Mesenchymal stem cell (in vitro differentiated cells and primary cell): Measurements from ENCODE around the gene COX11.

ENCODE experiments used
- DNase-seq: peaks from one replicate; pipeline ENCODE4 v3.0.0-alpha.2; 2013
- H2AFZ ChIP-seq: one replicate; pipeline ENCODE4 v1.6.1; 2013; ENCODE audit warnings: low read depth, mild to moderate bottlenecking, control low read depth, inconsistent platforms, low read length, moderate library complexity
- H2AK5ac ChIP-seq: 2 replicates; pipeline ENCODE4 v1.6.1; 2013; ENCODE audit warnings: low read length, moderate library complexity, mild to moderate bottlenecking, inconsistent platforms; ENCODE audit not compliant: severe bottlenecking
- H2BK120ac ChIP-seq: one replicate; pipeline ENCODE4 v1.6.1; 2013; ENCODE audit warnings: low read depth, mild to moderate bottlenecking, inconsistent platforms, low read length, moderate library complexity
- H2BK12ac ChIP-seq, 2 experiments: one replicate each; pipeline ENCODE4 v1.6.1; 2013; ENCODE audit warnings: inconsistent platforms in 2 of 2, low read length in 2 of 2, mild to moderate bottlenecking in 2 of 2, moderate library complexity in 2 of 2, control low read depth in 1 of 2
- H2BK15ac ChIP-seq: one replicate; pipeline ENCODE4 v1.6.1; 2013; ENCODE audit warnings: mild to moderate bottlenecking, low read depth, inconsistent platforms; ENCODE audit not compliant: poor library complexity, severe bottlenecking
- H2BK5ac ChIP-seq: 2 replicates; pipeline ENCODE4 v1.6.1; 2013; ENCODE audit warnings: low read depth, mild to moderate bottlenecking, low read length, control low read depth, inconsistent platforms; ENCODE audit not compliant: poor library complexity, severe bottlenecking
- H3K14ac ChIP-seq, 2 experiments: one replicate each; pipeline ENCODE4 v1.6.1; 2013; ENCODE audit warnings: inconsistent platforms in 2 of 2, low read length in 2 of 2, control low read depth in 1 of 2, mild to moderate bottlenecking in 1 of 2, moderate library complexity in 1 of 2
- H3K18ac ChIP-seq, 2 experiments: one replicate each; pipeline ENCODE4 v1.6.1; 2013; ENCODE audit warnings: inconsistent platforms in 2 of 2, low read length in 2 of 2, control low read depth in 1 of 2, low read depth in 1 of 2, mild to moderate bottlenecking in 1 of 2
- H3K23ac ChIP-seq, 2 experiments: one replicate each; pipeline ENCODE4 v1.6.1; 2013; ENCODE audit warnings: inconsistent platforms in 2 of 2, low read length in 2 of 2, mild to moderate bottlenecking in 2 of 2, moderate library complexity in 2 of 2, control low read depth in 1 of 2
- H3K27ac ChIP-seq: 2 replicates; pipeline ENCODE4 v1.5.1; 2013; ENCODE audit warnings: mild to moderate bottlenecking, moderate library complexity, low read length, control low read depth, inconsistent platforms; ENCODE audit not compliant: poor library complexity, severe bottlenecking
- H3K27me3 ChIP-seq, 2 experiments: 2 replicates each; pipeline versions ENCODE4 v1.6.1 to v1.7.0; 2013; ENCODE audit warnings: low read length in 2 of 2, mild to moderate bottlenecking in 2 of 2, moderate library complexity in 2 of 2, control low read depth in 1 of 2, inconsistent platforms in 1 of 2; ENCODE audit not compliant: control insufficient read depth in 1 of 2, insufficient read depth in 1 of 2
- H3K36me3 ChIP-seq, 2 experiments: 2 replicates each; pipeline versions ENCODE4 v1.6.1 to v1.7.0; 2013; ENCODE audit warnings: low read length in 2 of 2, control low read depth in 1 of 2, inconsistent platforms in 1 of 2, low read depth in 1 of 2, mild to moderate bottlenecking in 1 of 2; ENCODE audit not compliant: insufficient read depth in 2 of 2, control insufficient read depth in 1 of 2
- H3K4ac ChIP-seq, 2 experiments: one replicate each; pipeline ENCODE4 v1.6.1; 2013; ENCODE audit warnings: inconsistent platforms in 2 of 2, low read length in 2 of 2, mild to moderate bottlenecking in 2 of 2, moderate library complexity in 2 of 2, control low read depth in 1 of 2, low read depth in 1 of 2
- H3K4me1 ChIP-seq: 2 replicates; pipeline ENCODE4 v1.6.1; 2013; ENCODE audit warnings: low read depth, low read length, control low read depth; ENCODE audit not compliant: control insufficient read depth, insufficient read depth
- H3K4me2 ChIP-seq: 2 replicates; pipeline ENCODE4 v1.6.1; 2013; ENCODE audit warnings: low read length, mild to moderate bottlenecking, inconsistent platforms; ENCODE audit not compliant: poor library complexity, severe bottlenecking
- H3K4me3 ChIP-seq, 2 experiments: 2 replicates each; pipeline versions ENCODE4 v1.5.1 to v1.7.0; 2013; ENCODE audit warnings: low read length in 2 of 2, mild to moderate bottlenecking in 2 of 2, control low read depth in 1 of 2, low read depth in 1 of 2; ENCODE audit not compliant: insufficient read depth in 1 of 2
- H3K79me1 ChIP-seq: replicated peaks from 2 replicates; pipeline ENCODE4 v1.6.1; 2013; ENCODE audit warnings: mild to moderate bottlenecking, control low read depth, low read length, inconsistent platforms; ENCODE audit not compliant: poor library complexity, severe bottlenecking
- H3K9ac ChIP-seq: 2 replicates; pipeline ENCODE4 v1.7.0; 2013; ENCODE audit warnings: mild to moderate bottlenecking, low read length, moderate library complexity
- H3K9me3 ChIP-seq: 2 replicates; pipeline ENCODE4 v1.7.0; 2013; ENCODE audit warnings: mild to moderate bottlenecking, low read length; ENCODE audit not compliant: control insufficient read depth
- H4K8ac ChIP-seq: one replicate; pipeline ENCODE4 v1.6.1; 2013; ENCODE audit warnings: inconsistent platforms, mild to moderate bottlenecking, low read length, moderate library complexity
- H4K91ac ChIP-seq: one replicate; pipeline ENCODE4 v1.6.1; 2013; ENCODE audit warnings: mild to moderate bottlenecking, low read length, inconsistent platforms
- WGBS: methylation state at CpG from one replicate; pipeline ENCODE4 v1.1.7; 2013; ENCODE audit warnings: mixed read lengths; 5-methylcytosine and 5-hydroxymethylcytosine counted together

Gene COX11

DNA sequence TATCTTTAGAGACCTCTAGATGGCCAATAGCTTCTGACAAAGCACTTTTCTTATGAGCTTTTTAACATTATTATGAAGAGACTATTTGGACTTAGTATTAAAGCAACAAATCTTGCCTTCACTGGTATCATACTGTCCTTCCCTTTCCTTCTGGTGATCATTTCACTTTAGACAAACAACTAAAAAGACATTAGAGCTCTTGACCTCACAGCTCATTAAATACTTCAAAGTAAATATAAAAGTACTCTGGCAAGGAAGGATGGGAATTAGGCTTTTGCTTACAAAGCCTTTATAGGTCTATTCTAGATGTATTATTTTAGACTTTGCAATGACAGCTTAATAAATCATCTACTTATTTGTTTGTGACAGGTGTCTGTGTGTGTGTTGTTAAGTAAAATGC, 11.2 kb upstream of the COX11 start:
- no peaks in the 10 kb centered on the region for H3K36me3 ChIP-seq
- peaks cover 21% of the 10 kb centered on the region for H3K79me1 ChIP-seq
- H2BK15ac ChIP-seq = no peak overlapping the region
- H3K14ac ChIP-seq = no peak overlapping the region
- no peak overlapping the region for H3K9ac ChIP-seq
- no peak overlapping the region for H3K4me3 ChIP-seq
- no peak overlapping the region for H4K91ac ChIP-seq
- DNase-seq = no peak
- H2AFZ ChIP-seq = no peak overlapping the region
- no peaks in the 10 kb centered on the region for H3K27me3 ChIP-seq
- H3K27ac ChIP-seq = no peak overlapping the region
- H3K23ac ChIP-seq = no peak overlapping the region
- no peak overlapping the region for H3K18ac ChIP-seq
- no peak overlapping the region for H3K4me2 ChIP-seq
- H3K4me1 ChIP-seq = peaks cover 1% of the 10 kb centered on the region
- H2BK12ac ChIP-seq = no peak overlapping the region
- no peak overlapping the region for H3K4ac ChIP-seq
- H2BK120ac ChIP-seq = no peak overlapping the region
- H4K8ac ChIP-seq = no peak overlapping the region
- H2AK5ac ChIP-seq = no peak overlapping the region
- peaks cover 7% of the 10 kb centered on the region for H3K9me3 ChIP-seq
- H2BK5ac ChIP-seq = no peak overlapping the region

DNA sequence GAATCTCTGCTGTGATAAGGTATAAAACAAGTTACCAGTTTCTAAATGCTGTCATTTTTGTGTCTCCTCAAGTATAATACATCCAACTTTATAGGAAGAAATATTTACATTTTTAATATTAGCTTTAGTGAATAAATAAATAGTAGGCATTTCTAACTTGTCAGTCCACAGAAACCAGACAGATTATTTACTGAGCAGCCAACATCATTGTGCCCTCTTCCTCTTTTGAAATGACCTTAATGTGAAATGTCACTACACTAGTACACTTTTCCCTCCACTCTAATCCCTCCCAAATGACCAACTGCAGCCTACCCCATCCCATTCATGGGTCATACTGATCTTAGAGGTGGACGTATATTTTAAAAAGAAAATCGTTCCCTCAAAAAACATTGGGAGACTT, 9.3 kb upstream of the COX11 start:
- Histone ChIP-seq H2BK15ac (no peak overlapping the region), H3K14ac (no peak overlapping the region), H2BK12ac (no peak overlapping the region), H2BK5ac (no peak overlapping the region), H3K9ac (no peak overlapping the region), H3K9me3 (peaks cover 7% of the 10 kb centered on the region), H2BK120ac (no peak overlapping the region), H3K23ac (no peak overlapping the region), H3K36me3 (no peaks in the 10 kb centered on the region), H3K4me2 (no peak overlapping the region), H4K8ac (no peak overlapping the region), H3K4me1 (no peaks in the 10 kb centered on the region), H3K27ac (no peak overlapping the region), H2AFZ (no peak overlapping the region), H3K27me3 (no peaks in the 10 kb centered on the region), H2AK5ac (no peak overlapping the region), H3K4me3 (no peak overlapping the region), H3K4ac (no peak overlapping the region), H3K79me1 (peaks cover 25% of the 10 kb centered on the region), H3K18ac (no peak overlapping the region), H4K91ac (no peak overlapping the region)
- 100% methylated on average over 2 of the region's 2 CpGs for WGBS
- no peak for DNase-seq

DNA sequence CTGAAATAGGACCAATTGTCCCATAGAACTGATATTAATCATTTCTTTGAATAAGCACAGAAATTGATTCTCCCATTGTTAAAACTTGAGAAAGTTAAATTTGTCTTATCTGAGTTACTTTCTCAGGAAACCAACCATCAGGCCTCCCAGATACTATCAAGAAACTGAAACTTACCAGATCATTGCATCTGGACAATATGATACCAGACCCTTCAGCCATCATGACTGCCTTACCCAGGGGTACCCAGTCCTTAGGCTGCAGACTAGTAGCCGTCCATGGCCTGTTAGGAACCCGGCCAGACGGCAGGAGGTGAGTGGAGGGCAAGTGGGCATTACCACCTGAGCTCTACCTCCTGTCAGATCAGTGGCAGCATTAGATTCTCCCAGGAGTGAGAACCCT, 7.9 kb upstream of the COX11 start:
- H2BK5ac ChIP-seq = no peak overlapping the region
- no peak overlapping the region for H2BK15ac ChIP-seq
- no peak for DNase-seq
- H2AFZ ChIP-seq = no peak overlapping the region
- 93% methylated on average over 3 of the region's 3 CpGs for WGBS
- H3K4ac ChIP-seq = no peak overlapping the region
- no peaks in the 10 kb centered on the region for H3K36me3 ChIP-seq
- H4K8ac ChIP-seq = no peak overlapping the region
- H3K27me3 ChIP-seq = no peaks in the 10 kb centered on the region
- H2BK120ac ChIP-seq = no peak overlapping the region
- no peaks in the 10 kb centered on the region for H3K4me1 ChIP-seq
- H3K4me2 ChIP-seq = no peak overlapping the region
- H3K9ac ChIP-seq = no peak overlapping the region
- H3K27ac ChIP-seq = no peak overlapping the region
- peaks cover 7% of the 10 kb centered on the region for H3K9me3 ChIP-seq
- H4K91ac ChIP-seq = no peak overlapping the region
- H2AK5ac ChIP-seq = no peak overlapping the region
- no peak overlapping the region for H3K23ac ChIP-seq
- H3K18ac ChIP-seq = no peak overlapping the region
- no peak overlapping the region for H3K4me3 ChIP-seq
- H3K79me1 ChIP-seq = peaks cover 29% of the 10 kb centered on the region
- no peak overlapping the region for H2BK12ac ChIP-seq
- no peak overlapping the region for H3K14ac ChIP-seq

DNA sequence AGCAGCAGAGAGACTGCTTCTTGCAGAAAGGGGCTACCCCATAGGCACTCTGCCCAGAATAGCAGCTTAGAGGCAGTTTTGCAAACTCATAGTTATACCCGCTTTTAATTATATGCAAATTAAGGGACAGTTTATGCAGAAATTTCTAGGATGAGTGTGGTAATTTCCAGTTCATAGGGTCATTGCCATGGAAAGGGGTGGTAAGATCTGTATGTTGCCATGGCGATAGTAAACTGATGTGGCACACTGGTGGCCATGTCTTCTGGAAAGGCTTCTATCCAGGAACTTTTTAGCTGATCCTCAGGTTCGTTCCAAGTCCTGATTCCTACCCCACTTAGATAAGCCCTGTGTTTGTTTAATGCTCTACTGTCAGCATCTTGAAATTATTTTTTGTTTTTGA, 6.3 kb upstream of the COX11 start:
- Histone ChIP-seq H3K27ac (no peak overlapping the region), H2BK12ac (no peak overlapping the region), H4K91ac (no peak overlapping the region), H3K18ac (no peak overlapping the region), H2BK120ac (no peak overlapping the region), H3K4me2 (no peak overlapping the region), H3K4ac (no peak overlapping the region), H3K27me3 (no peaks in the 10 kb centered on the region), H3K4me3 (no peak overlapping the region), H3K9me3 (no peaks in the 10 kb centered on the region), H3K79me1 (peaks cover 23% of the 10 kb centered on the region), H2AFZ (no peak overlapping the region), H3K4me1 (no peaks in the 10 kb centered on the region), H4K8ac (no peak overlapping the region), H2BK5ac (no peak overlapping the region), H3K36me3 (no peaks in the 10 kb centered on the region), H2BK15ac (no peak overlapping the region), H3K14ac (no peak overlapping the region), H3K23ac (no peak overlapping the region), H3K9ac (no peak overlapping the region), H2AK5ac (no peak overlapping the region)
- WGBS = 92% methylated on average over 3 of the region's 3 CpGs
- DNase-seq = no peak
